Liver (tissue), 9 donors: ENCODE data around the gene ATXN1. TPM values are rescaled to one million over a fixed set of nuclear protein-coding genes. Genes with fewer than 3 reads are reported as not detected.

Experiments used
- DNase-seq: peaks from one replicate; pipeline ENCODE4 v3.0.0-alpha.2; 2017; ENCODE audit warnings: low spot score
- H3K27ac ChIP-seq, 2 donors: one replicate each; pipeline ENCODE4 v1.7.0; 2013; ENCODE audit warnings: inconsistent platforms in 2 of 2, low read length in 2 of 2, control low read depth in 1 of 2, low read depth in 1 of 2, mild to moderate bottlenecking in 1 of 2
- H3K27me3 ChIP-seq, 4 donors: one replicate each; pipeline versions ENCODE4 v1.6.1 to v1.7.0; 2013; ENCODE audit warnings: low read length in 3 of 4, inconsistent platforms in 1 of 4, mild to moderate bottlenecking in 1 of 4, moderate library complexity in 1 of 4; ENCODE audit not compliant: control insufficient read depth in 4 of 4, insufficient read depth in 4 of 4
- H3K36me3 ChIP-seq, 4 donors: one replicate each; pipeline versions ENCODE4 v1.6.1 to v1.7.0; 2013; ENCODE audit warnings: low read length in 3 of 4, mild to moderate bottlenecking in 3 of 4, low read depth in 1 of 4, moderate library complexity in 1 of 4; ENCODE audit not compliant: control insufficient read depth in 4 of 4, insufficient read depth in 3 of 4
- H3K4me1 ChIP-seq, 4 donors: one replicate each; pipeline versions ENCODE4 v1.6.1 to v1.7.0; 2013; ENCODE audit warnings: low read length in 3 of 4, mild to moderate bottlenecking in 3 of 4, moderate library complexity in 1 of 4; ENCODE audit not compliant: control insufficient read depth in 4 of 4, insufficient read depth in 4 of 4
- H3K4me3 ChIP-seq, 3 donors: one replicate each; pipeline versions ENCODE4 v1.6.1 to v1.7.0; 2013; ENCODE audit warnings: low read length in 3 of 3, control low read depth in 1 of 3, low read depth in 1 of 3, mild to moderate bottlenecking in 1 of 3
- H3K9ac ChIP-seq, 2 donors: one replicate each; pipeline ENCODE4 v1.7.0; 2013; ENCODE audit warnings: low read length in 2 of 2, mild to moderate bottlenecking in 2 of 2, moderate library complexity in 2 of 2, control low read depth in 1 of 2, low read depth in 1 of 2
- H3K9me3 ChIP-seq, 4 donors: one replicate each; pipeline versions ENCODE4 v1.6.1 to v1.7.0; 2013; ENCODE audit warnings: low read length in 3 of 4; ENCODE audit not compliant: control insufficient read depth in 4 of 4
- ATF3 ChIP-seq: IDR thresholded peaks from 2 replicates; pipeline ENCODE4 v1.6.1; 2016; ENCODE audit warnings: antibody characterized with exemption
- CTCF ChIP-seq: fragments of 150-350 bp; IDR thresholded peaks from 2 replicates; pipeline ENCODE4 v1.5.1; 2017; ENCODE audit warnings: improper control_type of control experiment, low read depth, low read length; ENCODE audit not compliant: missing input control
- FOXA2 ChIP-seq: IDR thresholded peaks from 2 replicates; pipeline ENCODE4 v1.6.1; 2016; ENCODE audit warnings: antibody characterized with exemption
- GABPA ChIP-seq, 2 donors: IDR thresholded peaks in 1 of 2; conservative IDR thresholded peaks in 1 of 2; 2 replicates each; pipeline ENCODE4 v1.6.1; 2016; ENCODE audit warnings: antibody characterized with exemption in 2 of 2, mild to moderate bottlenecking in 1 of 2, moderate library complexity in 1 of 2
- HNF4G ChIP-seq: IDR thresholded peaks from 2 replicates; pipeline ENCODE4 v1.6.1; 2016; ENCODE audit warnings: antibody characterized with exemption
- JUND ChIP-seq, 2 donors: IDR thresholded peaks; 2 replicates each; pipeline ENCODE4 v1.6.1; 2016; ENCODE audit warnings: antibody characterized with exemption in 2 of 2
- MAX ChIP-seq: IDR thresholded peaks from 2 replicates; pipeline ENCODE4 v1.6.1; 2016; ENCODE audit warnings: antibody characterized with exemption
- NR2F2 ChIP-seq: IDR thresholded peaks from 2 replicates; pipeline ENCODE4 v1.6.1; 2016; ENCODE audit warnings: antibody characterized with exemption
- RAD21 ChIP-seq, 2 donors: IDR thresholded peaks; 2 replicates each; pipeline ENCODE4 v1.6.1; 2016; ENCODE audit warnings: antibody characterized with exemption in 2 of 2, mild to moderate bottlenecking in 2 of 2
- REST ChIP-seq: IDR thresholded peaks from 2 replicates; pipeline ENCODE4 v1.6.1; 2016; ENCODE audit warnings: antibody characterized with exemption, mild to moderate bottlenecking
- RXRA ChIP-seq, 2 donors: IDR thresholded peaks; 2 replicates each; pipeline ENCODE4 v1.6.1; 2017 to 2018; ENCODE audit warnings: antibody characterized with exemption in 2 of 2, mild to moderate bottlenecking in 1 of 2
- SP1 ChIP-seq: IDR thresholded peaks from 2 replicates; pipeline ENCODE4 v1.6.1; 2018; ENCODE audit warnings: antibody characterized with exemption, mild to moderate bottlenecking
- TAF1 ChIP-seq: conservative IDR thresholded peaks from 2 replicates; pipeline ENCODE4 v1.6.1; 2016; ENCODE audit warnings: antibody characterized with exemption, mild to moderate bottlenecking
- WGBS: extraction: QIAGEN DNeasy Blood & Tissue Kit; methylation state at CpG from one replicate; pipeline ENCODE4 v1.1.7; 2013; 5-methylcytosine and 5-hydroxymethylcytosine counted together
- polyA plus RNA-seq, 2 donors: library from polyadenylated mRNA; stranded (reverse) in 1 of 2; unstranded in 1 of 2; fragments of 200-250 nt in 1 of 2; fragments of >200 nt in 1 of 2; fragmentation: Nextera tagmentation in 1 of 2; extraction: Ambion mirVana in 1 of 2; gene quantifications; one replicate each; pipeline versions ENCODE4 v1.2.1 to v1.2.3, GENCODE V29; 2013 to 2015
- total RNA-seq, 2 donors: library from RNA; depleted of rRNA; stranded (reverse); fragments of >200 nt; gene quantifications; one replicate each; pipeline ENCODE4 v1.2.3, GENCODE V29; 2014
- donor health status: healthy.
- donor health status: healthy.
- donor health status: healthy.
- donor health status: healthy.
- donor health status: healthy.

ATXN1 gene
- total and polyA plus RNA-seq, 4 donors: 4.3 to 29.7 (median 8.2) TPM

- H3K27ac ChIP-seq: no peak overlapping the region
- no peaks in the 10 kb centered on the region for H3K9me3 ChIP-seq
- 97% methylated on average over 10 of the region's 10 CpGs for WGBS
- no peak for DNase-seq
- H3K27me3 ChIP-seq: no peaks in the 10 kb centered on the region
- no peak overlapping the region for H3K4me3 ChIP-seq
- H3K36me3 ChIP-seq: peaks cover 0 to 6% (median 0%) of the 10 kb centered on the region in 4 donors
- no peaks in the 10 kb centered on the region for H3K4me1 ChIP-seq
- no peak overlapping the region for H3K9ac ChIP-seq
- TF ChIP-seq JUND (IDR thresholded peaks at IDR 0.05): no peak
These were observed 331.6 kb downstream of the ATXN1 start for GRCh38 chr6:16429669-16430068.

- Histone ChIP-seq H3K27ac (no peak overlapping the region), H3K36me3 (peaks cover 0 to 6% (median 0%) of the 10 kb centered on the region in 4 donors), H3K4me1 (no peaks in the 10 kb centered on the region), H3K9ac (no peak overlapping the region), H3K27me3 (no peaks in the 10 kb centered on the region), H3K4me3 (no peak overlapping the region), H3K9me3 (no peaks in the 10 kb centered on the region)
- no peak for TF ChIP-seq MAX
- TF ChIP-seq HNF4G: no peak
- TF ChIP-seq GABPA (IDR thresholded peaks at IDR 0.05 in 1 of 2, conservative IDR thresholded peaks at IDR 0.05 in 1 of 2): no peak
- no peak for TF ChIP-seq REST
- TF ChIP-seq JUND (IDR thresholded peaks at IDR 0.05): no peak
- TF ChIP-seq NR2F2: no peak
- no peak for TF ChIP-seq RXRA (IDR thresholded peaks at IDR 0.05)
- TF ChIP-seq CTCF: no peak
- no peak for TF ChIP-seq FOXA2
- TF ChIP-seq SP1: no peak
- TF ChIP-seq ATF3: no peak
- TF ChIP-seq TAF1: no peak
- no peak for TF ChIP-seq RAD21 (IDR thresholded peaks at IDR 0.05)
- no peak for DNase-seq
- 98% methylated on average over 6 of the region's 6 CpGs for WGBS
These were observed 334.1 kb downstream of the ATXN1 start for GRCh38 chr6:16427124-16427523.
